NCI-H82 (cell line): ENCODE results near the gene ZBTB40.

Source experiments
- DNase-seq: peaks from one replicate; lab custom pipeline; 2025; lab: John Stamatoyannopoulos, UW

The ZBTB40 gene, protein sequence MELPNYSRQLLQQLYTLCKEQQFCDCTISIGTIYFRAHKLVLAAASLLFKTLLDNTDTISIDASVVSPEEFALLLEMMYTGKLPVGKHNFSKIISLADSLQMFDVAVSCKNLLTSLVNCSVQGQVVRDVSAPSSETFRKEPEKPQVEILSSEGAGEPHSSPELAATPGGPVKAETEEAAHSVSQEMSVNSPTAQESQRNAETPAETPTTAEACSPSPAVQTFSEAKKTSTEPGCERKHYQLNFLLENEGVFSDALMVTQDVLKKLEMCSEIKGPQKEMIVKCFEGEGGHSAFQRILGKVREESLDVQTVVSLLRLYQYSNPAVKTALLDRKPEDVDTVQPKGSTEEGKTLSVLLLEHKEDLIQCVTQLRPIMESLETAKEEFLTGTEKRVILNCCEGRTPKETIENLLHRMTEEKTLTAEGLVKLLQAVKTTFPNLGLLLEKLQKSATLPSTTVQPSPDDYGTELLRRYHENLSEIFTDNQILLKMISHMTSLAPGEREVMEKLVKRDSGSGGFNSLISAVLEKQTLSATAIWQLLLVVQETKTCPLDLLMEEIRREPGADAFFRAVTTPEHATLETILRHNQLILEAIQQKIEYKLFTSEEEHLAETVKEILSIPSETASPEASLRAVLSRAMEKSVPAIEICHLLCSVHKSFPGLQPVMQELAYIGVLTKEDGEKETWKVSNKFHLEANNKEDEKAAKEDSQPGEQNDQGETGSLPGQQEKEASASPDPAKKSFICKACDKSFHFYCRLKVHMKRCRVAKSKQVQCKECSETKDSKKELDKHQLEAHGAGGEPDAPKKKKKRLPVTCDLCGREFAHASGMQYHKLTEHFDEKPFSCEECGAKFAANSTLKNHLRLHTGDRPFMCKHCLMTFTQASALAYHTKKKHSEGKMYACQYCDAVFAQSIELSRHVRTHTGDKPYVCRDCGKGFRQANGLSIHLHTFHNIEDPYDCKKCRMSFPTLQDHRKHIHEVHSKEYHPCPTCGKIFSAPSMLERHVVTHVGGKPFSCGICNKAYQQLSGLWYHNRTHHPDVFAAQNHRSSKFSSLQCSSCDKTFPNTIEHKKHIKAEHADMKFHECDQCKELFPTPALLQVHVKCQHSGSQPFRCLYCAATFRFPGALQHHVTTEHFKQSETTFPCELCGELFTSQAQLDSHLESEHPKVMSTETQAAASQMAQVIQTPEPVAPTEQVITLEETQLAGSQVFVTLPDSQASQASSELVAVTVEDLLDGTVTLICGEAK

DNA sequence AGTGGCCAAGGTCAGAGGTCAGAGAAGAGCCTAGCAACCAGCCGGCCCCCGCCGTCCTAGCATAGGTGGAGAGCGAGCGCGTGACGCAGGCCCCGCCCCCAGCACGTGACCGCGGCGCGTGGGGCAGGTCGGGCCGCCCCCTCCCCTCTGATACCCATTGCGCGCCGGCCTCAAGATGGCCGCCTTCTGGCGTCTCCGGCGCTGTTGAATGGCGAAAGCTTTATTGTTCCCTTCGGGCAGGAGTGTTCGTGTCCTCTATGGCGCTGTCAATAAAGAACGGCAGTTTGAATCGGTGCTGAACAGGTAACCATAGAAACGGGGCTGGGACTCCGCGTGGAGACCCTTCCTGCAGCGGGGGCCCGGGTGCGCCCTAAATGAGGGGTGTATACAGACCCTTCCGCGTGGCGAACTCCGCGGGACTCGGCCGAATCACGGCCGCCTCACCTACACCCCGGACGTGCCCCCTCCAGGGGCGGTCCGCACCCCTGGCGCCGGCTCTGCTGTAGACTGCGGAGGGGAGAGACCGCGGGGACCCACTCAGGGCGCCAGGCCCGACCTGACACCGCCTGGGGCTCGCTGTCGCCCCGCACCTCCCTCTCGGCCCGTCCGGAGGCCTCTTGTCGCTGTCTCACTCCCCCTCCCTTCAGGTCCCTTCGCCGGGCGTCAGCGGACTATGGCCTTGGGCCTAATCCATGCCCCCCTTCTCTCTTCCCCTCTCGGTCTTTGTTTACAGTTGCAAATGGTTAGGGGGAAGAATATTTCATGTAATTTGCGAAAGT is at the start of gene ZBTB40:
Gene ZBTB40, plus strand, starts transcription at position 150 of the 779 bp plus-strand sequence. CDS start 38,098 bp downstream, outside the sequence.
- peak; percentile 98 for DNase-seq

DNA sequence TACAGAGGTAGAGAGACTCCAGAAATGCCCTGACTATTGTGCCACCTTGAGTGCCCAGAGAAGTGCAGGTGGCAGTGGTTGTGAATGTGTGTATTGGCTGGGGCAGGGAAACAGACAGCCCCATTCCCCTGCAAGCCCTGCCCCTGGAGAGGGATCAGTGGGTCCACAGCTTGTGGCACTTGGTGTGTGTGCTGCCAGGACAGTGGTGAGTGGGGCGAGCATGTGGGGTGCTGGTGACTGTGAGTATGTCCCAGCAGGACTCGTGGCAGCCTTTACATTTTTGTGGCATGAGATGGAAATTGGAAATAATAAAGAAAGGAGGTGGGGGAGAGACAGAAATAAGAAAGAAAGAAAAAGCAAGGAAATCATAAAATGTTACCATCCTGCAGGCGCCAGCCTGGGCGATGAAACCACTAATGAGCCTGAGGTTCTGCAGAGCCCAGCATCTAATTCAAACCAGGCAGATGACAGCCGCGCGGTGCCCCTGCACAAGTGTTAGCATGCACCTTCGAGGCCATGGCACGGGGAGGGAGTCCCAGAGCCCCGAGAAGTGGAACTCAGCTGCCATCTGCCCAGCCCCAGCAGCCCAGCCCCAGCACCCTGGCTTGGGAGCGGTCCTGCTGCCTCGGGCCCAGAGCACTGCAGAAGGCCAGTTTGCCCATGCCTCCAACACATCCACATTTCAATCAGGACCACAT is 49.1 kb upstream of the ZBTB40 start:
- DNase-seq = no peak

DNA sequence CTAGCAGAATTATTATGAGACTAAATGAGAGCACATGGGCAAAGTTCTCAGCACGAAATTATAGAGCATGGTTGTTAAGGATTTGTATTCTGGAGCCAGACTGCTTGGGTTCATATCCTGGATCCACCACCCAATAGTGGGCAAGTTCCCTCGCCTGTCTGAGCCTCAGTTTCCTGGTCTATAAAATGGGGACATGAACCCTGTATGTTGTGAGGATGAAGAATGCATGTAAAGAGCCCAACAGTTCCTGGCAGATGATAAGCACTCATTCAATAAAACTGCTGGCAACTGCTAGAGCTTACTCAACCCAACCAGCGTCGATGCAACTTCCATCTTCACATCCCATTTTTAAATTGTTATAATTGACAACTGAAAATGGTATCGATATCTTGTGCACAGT is 47.2 kb upstream of the ZBTB40 start:
- DNase-seq = no peak

DNA sequence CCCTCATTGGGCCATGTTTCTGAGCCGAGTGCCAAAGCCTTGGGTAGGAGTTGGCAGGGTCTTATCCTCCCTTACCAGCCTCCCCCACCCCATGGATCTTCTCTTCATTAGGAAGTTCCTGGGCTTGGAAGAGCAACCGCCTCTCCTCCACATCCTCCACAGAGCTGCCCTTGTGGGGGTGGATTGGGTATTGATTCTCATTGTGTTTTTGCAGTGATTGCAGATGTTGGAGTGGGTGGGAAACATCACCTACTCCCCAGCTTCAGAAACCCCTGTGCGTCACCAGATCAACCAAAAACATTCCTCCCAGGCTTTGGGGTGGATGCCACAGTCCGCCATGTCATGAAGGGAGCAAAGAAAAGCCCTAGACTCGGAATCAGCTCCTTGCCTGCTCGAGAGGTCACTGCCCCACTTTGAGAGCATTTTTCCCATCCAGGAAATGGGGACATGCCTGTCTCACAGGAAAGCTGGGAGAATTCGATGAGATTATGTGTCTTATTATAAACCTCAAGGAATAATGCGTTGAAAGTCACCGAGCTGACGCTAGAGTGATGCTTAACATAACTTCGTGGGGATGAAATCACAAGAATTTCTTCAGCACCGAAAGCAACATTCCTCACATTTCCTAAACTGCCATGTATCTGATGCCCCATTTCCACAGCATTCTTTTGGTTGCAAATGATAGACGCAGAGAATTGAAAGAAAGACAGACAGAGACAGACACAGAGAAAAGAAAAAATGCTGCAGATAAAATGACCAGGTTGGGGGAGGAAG is 44.7 kb upstream of the ZBTB40 start:
- DNase-seq = no peak

DNA sequence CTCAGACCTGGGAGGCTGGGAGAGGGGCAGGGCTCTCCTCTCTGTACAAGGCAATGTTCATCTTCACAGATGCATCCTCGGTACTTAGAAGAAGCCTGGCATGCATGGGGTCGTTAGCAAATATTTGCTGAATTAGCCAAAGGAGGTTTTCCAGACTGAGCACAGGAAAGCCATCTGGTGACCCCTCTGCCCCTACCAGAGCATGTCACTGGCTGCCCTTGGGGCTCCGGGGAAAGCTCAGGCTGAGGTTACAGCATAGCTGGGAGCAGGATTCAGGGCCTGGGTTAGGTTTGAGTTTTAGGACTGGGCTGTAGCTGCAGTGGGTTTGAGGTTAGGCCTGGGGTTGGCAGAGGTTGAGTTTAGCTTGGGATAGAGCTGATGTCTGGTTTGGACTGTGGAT is 43.4 kb upstream of the ZBTB40 start:
- no peak for DNase-seq

DNA sequence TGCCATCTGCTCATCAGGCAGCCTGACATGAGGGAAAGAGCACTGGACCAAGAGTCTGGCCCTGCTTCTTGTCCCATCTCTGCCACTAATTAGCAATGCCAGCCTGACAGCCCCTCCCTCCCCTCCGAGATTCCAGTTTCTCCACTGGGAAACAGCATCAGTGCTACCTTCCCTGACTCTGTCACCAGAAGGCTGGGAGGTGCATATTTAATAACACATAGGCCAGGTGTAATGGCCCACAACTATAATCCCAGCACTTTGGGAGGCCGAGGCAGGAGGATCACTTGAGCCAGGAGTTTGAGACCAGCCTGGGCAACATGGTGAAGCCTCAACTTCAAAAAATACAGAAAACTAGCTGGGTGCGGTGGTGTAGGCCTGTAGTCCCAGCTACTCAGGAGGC is 41.2 kb upstream of the ZBTB40 start:
- DNase-seq = no peak

DNA sequence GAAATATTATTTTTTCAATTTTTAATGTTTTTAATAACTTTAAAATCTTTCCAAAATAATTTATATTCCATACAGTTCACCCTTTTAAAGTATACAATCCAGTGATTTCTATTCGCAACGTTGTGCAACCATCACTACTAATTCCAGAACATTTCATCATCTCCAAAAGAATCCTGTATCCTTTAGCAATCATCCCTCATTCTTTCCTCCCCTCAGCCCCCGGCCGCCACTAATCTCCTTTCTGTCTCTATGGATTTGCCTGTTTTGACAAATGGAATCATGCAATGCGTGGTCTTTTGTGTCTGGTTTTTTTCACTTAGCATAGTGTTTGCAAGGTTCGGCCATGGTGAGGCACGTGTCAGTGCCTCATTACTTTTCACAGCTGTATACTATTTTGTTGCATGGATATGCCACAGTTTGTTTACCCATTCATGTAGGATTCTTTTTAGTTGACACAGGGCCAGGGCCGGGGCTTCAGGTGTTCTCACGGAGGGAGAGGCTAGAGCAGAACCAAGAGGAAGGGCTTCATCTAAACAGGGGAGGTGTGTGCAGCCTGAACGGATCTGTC is 40.6 kb upstream of the ZBTB40 start:
- DNase-seq = no peak

DNA sequence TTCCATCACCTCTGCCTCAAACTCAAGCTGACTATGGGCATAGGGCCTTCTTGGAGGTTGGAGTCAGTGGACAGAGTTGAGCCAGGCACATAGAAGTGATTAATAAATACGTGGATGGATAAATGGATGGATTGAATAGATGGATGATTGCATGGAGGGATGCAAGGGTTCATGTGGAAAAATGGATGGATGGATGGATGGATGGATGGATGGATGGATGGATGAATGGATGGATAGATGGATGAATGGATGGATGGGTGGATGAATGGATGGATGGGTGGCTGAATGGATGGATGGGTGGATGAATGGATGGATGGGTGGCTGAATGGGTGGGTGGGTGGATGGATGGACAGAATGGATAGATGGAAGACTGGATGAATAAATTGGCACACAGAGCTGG is 40.1 kb upstream of the ZBTB40 start:
- no peak for DNase-seq

DNA sequence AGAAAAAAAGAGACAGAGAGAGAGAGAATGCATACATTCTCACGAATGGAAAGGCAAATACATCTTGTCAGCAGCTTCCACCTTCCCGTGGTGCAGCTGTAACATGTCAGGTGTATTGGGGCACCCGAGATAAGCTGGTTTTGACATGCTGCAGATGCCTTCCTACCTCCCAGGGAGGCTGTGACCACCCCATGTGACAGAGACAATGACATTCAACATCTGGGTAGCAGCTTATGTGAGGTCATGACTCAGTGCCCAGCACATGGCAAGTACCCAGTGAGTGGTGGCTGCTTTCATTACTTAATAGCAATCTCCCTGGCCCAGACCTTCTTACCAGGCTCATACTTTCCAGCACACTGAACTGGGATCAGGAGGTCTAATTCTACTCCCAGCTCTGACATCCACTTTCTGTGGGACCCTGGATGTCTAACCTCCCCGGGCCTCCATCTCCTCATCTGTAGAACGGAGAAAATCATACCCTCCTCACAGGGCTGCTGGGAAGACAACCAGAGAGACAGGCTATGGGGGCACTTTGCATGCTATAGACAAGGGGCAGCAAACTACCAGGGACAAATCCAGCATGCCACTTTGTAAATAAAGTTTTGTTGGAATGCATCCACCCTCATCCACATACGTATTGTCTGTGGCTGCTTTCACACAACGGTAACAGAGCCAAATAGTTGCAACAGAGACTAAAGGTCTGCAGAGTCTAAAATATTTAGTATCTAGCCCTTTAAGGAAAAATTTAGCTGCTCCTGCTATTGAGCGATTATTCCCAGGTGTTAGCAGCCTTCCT is 38.5 kb upstream of the ZBTB40 start:
- DNase-seq = no peak

DNA sequence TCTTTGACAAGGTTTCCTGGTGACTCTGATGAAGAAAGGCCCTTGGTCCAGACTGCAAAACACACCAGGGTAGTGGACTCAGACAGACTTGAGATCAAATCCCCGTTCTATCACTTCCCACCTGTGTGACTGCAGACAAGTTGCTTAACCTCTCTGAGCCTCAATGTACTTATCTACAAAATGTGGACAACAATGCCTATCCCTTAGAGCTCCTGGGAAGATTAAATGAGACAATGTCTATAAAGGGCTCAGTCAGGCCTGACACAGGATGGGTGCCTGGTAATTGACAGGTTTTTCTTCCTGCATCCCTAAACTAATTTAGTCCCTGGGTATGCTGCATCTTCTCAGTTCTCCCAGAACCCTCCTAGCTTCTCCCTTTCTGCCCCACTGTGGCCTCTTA is 37.9 kb upstream of the ZBTB40 start:
- no peak for DNase-seq

DNA sequence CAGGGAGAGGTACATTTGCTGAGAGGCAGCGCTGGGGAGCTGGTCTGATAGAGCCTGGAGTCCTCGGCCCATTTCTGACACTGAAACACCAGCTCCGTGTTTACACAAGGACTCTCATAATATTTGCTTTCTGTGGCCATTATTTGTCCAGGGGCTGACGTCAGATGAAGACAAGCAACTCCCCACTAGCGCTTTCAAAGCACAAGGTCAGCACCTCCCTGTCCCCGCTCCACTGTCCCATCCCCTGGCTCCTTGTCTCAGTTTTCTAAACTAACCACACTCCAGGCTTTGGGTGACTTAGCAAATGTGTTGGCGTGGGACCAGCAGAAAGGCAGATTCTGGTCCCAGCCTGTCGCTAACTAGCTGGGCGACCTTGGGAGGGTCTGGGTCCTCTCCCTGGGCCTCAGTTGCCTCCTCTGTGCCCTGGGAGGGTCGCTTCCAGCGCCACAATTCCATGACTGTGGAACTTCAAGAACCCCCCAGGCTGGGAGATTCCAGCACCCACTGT is 37.4 kb upstream of the ZBTB40 start:
- DNase-seq = no peak

DNA sequence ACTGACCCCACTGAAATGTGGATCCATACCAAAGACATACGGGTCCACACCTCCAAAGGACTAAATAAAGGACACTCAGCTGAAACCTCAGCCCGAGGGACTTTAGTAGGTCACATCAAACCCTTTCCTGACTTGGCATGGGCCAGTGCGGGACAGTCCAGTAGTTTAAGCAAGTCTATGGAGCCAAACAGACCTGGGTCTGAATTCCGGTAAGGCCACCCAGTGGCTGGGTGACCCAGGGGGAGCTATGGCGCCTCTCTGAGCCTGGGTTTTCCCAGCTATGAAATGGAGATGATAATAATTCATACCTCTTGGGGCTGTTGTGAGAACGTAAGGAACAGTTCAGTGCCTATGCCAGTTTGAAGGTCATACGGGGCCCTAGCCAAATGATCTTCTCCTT is 36.2 kb upstream of the ZBTB40 start:
- no peak for DNase-seq

DNA sequence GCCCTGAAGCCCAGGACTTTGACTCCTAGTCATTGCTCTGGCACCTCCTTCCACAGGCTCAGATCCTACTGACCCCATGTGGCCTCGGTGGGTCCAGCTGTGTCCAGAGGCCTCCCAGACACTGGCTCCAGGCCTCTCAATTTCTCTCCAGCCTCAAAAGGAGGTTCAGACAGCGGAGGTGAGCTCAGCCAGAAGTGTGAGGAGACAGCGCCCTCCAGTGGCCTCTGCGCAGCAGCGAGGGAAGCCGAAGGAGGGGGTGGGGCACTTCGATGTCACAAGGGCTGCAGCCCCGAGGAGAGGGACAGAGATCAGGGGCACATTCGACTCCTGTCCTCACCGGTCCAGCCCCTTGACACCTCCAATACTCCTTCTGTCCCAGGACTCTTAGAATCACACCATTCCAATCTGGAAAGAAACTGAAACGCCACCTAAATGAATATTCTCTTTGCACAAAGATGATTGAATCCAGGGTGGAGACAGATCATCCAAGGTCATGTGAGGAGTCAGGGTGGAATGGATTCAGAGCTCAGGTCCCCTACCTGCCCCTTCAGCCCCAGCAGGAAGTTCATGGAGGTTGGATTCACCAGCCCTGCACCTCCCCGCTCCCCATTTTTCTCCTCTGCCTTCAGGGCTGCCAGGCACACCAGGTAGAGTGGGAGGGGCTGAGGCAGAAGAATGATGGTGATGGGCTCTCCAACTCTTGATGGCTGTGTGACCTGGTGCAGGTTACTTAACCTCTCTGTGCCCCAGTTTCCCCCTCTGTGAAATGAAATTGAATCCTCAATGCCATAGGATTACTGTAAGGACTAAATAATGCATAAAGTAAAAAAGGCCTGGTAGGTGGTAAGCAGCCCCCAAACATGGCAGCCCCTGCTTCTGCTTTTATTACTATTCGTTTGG is 34.8 kb upstream of the ZBTB40 start:
- peak; percentile 91 for DNase-seq

DNA sequence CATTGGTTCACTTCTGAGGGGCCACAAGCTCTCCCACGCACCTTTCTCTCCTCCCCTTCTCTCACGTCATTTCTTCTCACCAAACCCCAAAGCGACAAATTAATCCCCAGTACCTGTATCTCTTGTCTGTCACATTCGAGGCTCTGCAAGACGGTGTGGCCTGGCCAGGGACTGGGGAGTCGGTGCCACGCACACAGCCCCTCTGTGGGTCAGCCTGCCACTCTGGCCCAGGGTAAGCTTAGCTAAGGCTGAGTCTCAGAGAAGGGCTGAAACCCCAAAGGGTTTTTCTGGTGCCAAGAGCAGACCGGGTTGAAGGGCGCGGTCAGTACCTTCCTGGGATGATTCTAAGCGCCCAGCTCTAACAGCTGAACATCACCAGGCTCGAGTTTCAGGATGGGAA is 34.2 kb upstream of the ZBTB40 start:
- no peak for DNase-seq

DNA sequence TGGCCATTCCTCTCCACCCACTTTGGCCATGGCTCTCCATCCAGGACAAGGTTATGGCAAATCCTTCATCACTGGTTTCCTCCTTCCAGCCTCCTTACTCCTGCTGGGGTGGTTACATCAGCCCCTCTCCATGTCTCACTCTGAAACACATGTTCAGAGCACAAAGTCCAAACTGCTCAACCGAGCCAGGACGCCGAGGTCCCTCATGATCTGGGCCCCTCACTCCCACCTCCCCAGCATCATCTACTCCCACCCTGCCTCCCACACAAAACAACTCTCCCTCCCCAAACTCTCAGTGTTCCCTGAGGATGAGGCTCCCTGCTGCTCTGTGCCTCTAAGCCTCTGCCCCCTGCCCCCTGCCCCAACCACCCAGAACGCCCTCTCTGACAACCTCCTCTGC is 33.3 kb upstream of the ZBTB40 start:
- DNase-seq = no peak

DNA sequence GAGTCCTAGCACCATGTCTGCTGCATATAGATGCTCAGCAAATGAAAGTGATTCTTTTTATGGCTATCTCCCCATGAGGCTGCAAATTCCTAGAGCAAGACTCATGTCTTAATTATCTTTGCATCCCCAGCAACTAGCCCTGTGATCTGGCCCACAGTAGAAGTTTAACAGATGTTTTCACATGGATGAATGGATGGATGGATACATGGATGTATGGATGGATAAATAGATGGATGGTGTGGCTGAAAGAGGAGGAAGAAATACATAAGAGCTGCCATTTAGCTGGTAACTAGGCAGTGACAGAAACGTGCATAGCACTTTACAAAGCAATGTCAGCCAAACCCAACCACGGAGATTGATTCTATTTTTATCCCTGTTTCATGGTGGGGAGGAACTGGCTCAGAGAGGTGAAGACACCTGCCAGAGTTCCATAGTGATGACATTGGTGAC is 32.7 kb upstream of the ZBTB40 start:
- no peak for DNase-seq

DNA sequence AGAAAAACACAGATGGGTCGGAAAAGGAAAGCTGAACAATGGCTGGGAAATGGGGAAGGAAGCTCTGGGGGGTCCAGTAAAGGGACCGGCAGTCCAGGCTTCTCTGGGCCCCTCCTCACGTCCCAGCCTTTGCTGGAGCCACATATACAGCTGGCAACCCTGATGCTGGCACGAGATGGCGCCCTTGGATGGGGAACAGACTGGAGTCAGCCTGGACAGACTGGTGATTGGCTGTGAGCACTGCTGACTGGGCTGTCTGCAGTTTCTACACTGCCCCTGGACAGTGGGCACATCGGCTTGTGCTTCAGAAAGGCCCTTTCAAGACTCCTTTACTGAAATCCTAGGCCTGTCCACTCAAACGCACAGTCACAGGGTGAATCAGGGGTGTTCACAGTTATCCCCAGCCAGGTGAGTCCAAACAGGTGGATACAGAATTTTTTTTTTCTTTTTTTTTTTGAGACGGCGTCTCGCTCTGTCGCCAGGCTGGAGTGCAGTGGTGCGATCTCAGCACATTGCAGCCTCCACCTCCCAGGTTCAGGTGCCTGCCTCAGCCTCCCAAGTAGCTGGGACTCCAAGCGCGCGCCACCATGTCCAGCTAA is 31.1 kb upstream of the ZBTB40 start:
- peak; percentile 91 for DNase-seq
